SK-N-SH (cell line): ENCODE results near the gene TMEM114. TPM values are rescaled to one million over a fixed set of nuclear protein-coding genes. Genes with fewer than 3 reads are reported as not detected.

Experiments
- CTCF ChIA-PET: fragments of 300-600, 350-600 bp; formaldehyde crosslinking; extraction: SDS; loops from one replicate; lab custom pipeline; 2021; lab: Yijun Ruan, JAX
- POLR2A ChIA-PET: fragments of 350-600 bp; sonication (Branson Sonifier 250); formaldehyde crosslinking; extraction: SDS; loops from one replicate; lab custom pipeline; 2020; ENCODE audit warnings: antibody characterized with exemption, inconsistent platforms; lab: Yijun Ruan, JAX
- DNase-seq: peaks from one replicate; pipeline ENCODE4 v3.0.0; 2012
- H2AFZ ChIP-seq: fragments of 200-600 bp; sonication (generic); 2 replicates; pipeline ENCODE4 v1.8.1; 2016; ENCODE audit warnings: antibody characterized with exemption, mild to moderate bottlenecking, low read depth
- H3F3A ChIP-seq: fragments of 200-600 bp; sonication (generic); replicated peaks from 2 replicates; pipeline ENCODE3; 2016; ENCODE audit warnings: antibody characterized with exemption, mild to moderate bottlenecking; ENCODE audit not compliant: insufficient read depth
- H3K27ac ChIP-seq, 2 experiments: fragments of 200-500 bp in 1 of 2; fragments of 200-600 bp in 1 of 2; sonication (Bioruptor generic) in 1 of 2; sonication (generic), shearing (Covaris generic) in 1 of 2; 2 replicates each; pipeline versions ENCODE4 v1.5.1 to v1.6.1; 2014 to 2016; ENCODE audit warnings: low read depth in 2 of 2, inconsistent platforms in 1 of 2, low read length in 1 of 2, mild to moderate bottlenecking in 1 of 2, mixed read lengths in 1 of 2
- H3K27me3 ChIP-seq: fragments of 200-600 bp; sonication (generic), shearing (Covaris generic); 2 replicates; pipeline ENCODE4 v1.6.1; 2016; ENCODE audit warnings: mixed run types; ENCODE audit not compliant: insufficient read depth
- H3K36me3 ChIP-seq, 2 experiments: fragments of 200-500 bp in 1 of 2; fragments of 200-600 bp in 1 of 2; sonication (Bioruptor generic) in 1 of 2; sonication (generic) in 1 of 2; replicated peaks in 1 of 2; 2 replicates each; pipeline versions ENCODE3 to v1.5.1; 2014 to 2016; ENCODE audit warnings: low read length in 1 of 2, mild to moderate bottlenecking in 1 of 2; ENCODE audit not compliant: insufficient read depth in 2 of 2, control insufficient read depth in 1 of 2
- H3K4me1 ChIP-seq, 2 experiments: fragments of 200-500 bp in 1 of 2; fragments of 200-600 bp in 1 of 2; sonication (Bioruptor generic) in 1 of 2; sonication (generic), shearing (Covaris generic) in 1 of 2; 2 replicates each; pipeline versions ENCODE4 v1.5.1 to v1.6.1; 2014 to 2016; ENCODE audit warnings: low read depth in 1 of 2, low read length in 1 of 2, mixed run types in 1 of 2; ENCODE audit not compliant: insufficient read depth in 2 of 2, control insufficient read depth in 1 of 2
- H3K4me2 ChIP-seq: fragments of 200-600 bp; sonication (generic), shearing (Covaris generic); 2 replicates; pipeline ENCODE4 v1.6.1; 2017; ENCODE audit warnings: mixed run types
- H3K4me3 ChIP-seq, 2 experiments: fragments of 200-500 bp in 1 of 2; fragments of 200-600 bp in 1 of 2; sonication (Bioruptor generic) in 1 of 2; sonication (generic), shearing (Covaris generic) in 1 of 2; 2 replicates each; pipeline versions ENCODE4 v1.5.1 to v1.8.1; 2014 to 2016; ENCODE audit warnings: low read depth in 2 of 2, inconsistent platforms in 1 of 2, low read length in 1 of 2, mild to moderate bottlenecking in 1 of 2, mixed read lengths in 1 of 2, moderate library complexity in 1 of 2
- H3K79me2 ChIP-seq: fragments of 200-600 bp; sonication (generic); 2 replicates; pipeline ENCODE4 v1.8.1; 2017; ENCODE audit warnings: mild to moderate bottlenecking; ENCODE audit not compliant: insufficient read depth
- H3K9ac ChIP-seq: fragments of 200-600 bp; sonication (generic); 2 replicates; pipeline ENCODE4 v1.6.1; 2017; ENCODE audit warnings: mixed run types
- H3K9me2 ChIP-seq: fragments of 200-600 bp; sonication (generic); 2 replicates; pipeline ENCODE4 v1.6.1; 2017; ENCODE audit warnings: mixed run types
- H3K9me3 ChIP-seq: fragments of 200-600 bp; sonication (generic); 2 replicates; pipeline ENCODE4 v1.6.1; 2017; ENCODE audit warnings: mixed run types, mild to moderate bottlenecking, moderate library complexity
- H4K20me1 ChIP-seq: fragments of 200-600 bp; sonication (generic); 2 replicates; pipeline ENCODE4 v1.6.1; 2017; ENCODE audit warnings: mild to moderate bottlenecking, mixed run types; ENCODE audit not compliant: insufficient read depth
- EZH2phosphoT487 ChIP-seq: fragments of 200-600 bp; sonication (generic); IDR thresholded peaks from 2 replicates; pipeline ENCODE4 v1.6.1; 2017; ENCODE audit warnings: low read depth, mixed run types, mild to moderate bottlenecking, antibody characterized with exemption, moderate library complexity, borderline replicate concordance
- FOXJ3 ChIP-seq: sonication (generic); formaldehyde crosslinking; IDR thresholded peaks from 2 replicates; pipeline ENCODE4 v1.5.1; 2020; ENCODE audit warnings: mild to moderate bottlenecking, missing genetic modification reagents
- RFX5 ChIP-seq: IDR thresholded peaks from 2 replicates; pipeline ENCODE4 v1.6.1; 2012; ENCODE audit warnings: mild to moderate bottlenecking, improper control_type of control experiment, low read length
- TEAD4 ChIP-seq: IDR thresholded peaks from 2 replicates; pipeline ENCODE4 v1.4.0; 2012; ENCODE audit warnings: mild to moderate bottlenecking, borderline replicate concordance; ENCODE audit not compliant: insufficient read depth
- WGBS: methylation state at CpG from one replicate; pipeline ENCODE4 v1.1.6; 2017; ENCODE audit warnings: low lambda C conversion rate; 5-methylcytosine and 5-hydroxymethylcytosine counted together
- polyA plus RNA-seq, 3 experiments: library from polyadenylated mRNA; depleted of rRNA; stranded (reverse); fragments of >200 nt; gene quantifications; 2 replicates each; pipeline ENCODE4 v1.2.3, GENCODE V29; 2012
- TF ChIP-seq, protein P1 (sequence below): IDR thresholded peaks from 2 replicates; pipeline ENCODE4; 2012
- TF ChIP-seq, protein P2 (sequence below): IDR thresholded peaks from 2 replicates; pipeline ENCODE4 v1.4.0; 2012; ENCODE audit warnings: low read depth, borderline replicate concordance
- TF ChIP-seq, protein P3 (sequence below): IDR thresholded peaks from 2 replicates; pipeline ENCODE4 v1.4.0; 2012; ENCODE audit warnings: low read depth
- TF ChIP-seq, protein P4 (sequence below): fragments of 150-350 bp; IDR thresholded peaks from 2 replicates; pipeline ENCODE4 v1.6.1; 2017; ENCODE audit warnings: antibody characterized with exemption, low read length, low read depth, borderline replicate concordance
- TF ChIP-seq, protein P5 (sequence below): IDR thresholded peaks from 2 replicates; pipeline ENCODE4 v1.6.1; 2012; ENCODE audit warnings: mild to moderate bottlenecking, low read depth, low read length, moderate library complexity
- TF ChIP-seq, protein P6 (sequence below): IDR thresholded peaks from 2 replicates; pipeline ENCODE4 v1.4.0; 2012; ENCODE audit warnings: low read depth, borderline replicate concordance
- TF ChIP-seq, protein P7 (sequence below): fragments of 150-350 bp; IDR thresholded peaks from 2 replicates; pipeline ENCODE4 v1.6.1; 2016; ENCODE audit warnings: mild to moderate bottlenecking, low read depth, low read length

TMEM114 gene
- polyA plus RNA-seq, 1 of the 3 experiments (the other 2 are of a cell fraction), result not detected

DNA sequence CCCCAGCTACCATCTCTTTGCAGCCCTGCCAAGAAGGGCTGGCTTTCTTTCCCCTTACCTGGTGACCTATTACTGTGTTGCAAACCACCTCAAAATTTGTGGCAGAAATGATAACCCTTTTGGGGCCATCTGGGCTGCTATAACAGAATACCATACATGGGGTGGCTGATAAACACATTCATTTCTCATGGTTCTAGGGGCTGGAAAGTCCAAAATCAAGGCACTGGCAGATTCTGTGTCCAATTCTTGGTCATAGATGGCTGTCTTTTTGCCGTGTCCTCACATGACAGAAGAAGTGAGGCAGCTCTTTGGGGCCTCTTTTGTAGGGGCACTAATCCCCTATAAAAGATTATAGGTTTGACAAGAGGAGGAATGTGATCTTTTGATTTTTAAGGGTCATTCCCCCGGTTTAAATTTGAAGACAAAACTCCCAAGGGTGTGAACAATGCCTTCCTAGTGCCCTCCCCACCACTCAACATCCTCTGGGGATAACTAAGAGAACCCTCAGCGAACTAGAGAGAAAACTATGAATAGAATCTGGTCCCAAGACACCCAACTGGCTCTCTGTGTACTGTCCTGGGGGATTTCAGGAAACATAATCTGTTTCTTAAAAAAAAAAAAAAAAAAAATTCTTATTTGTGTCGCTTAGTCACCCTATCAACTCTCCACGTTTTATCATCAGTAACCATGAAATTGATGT is 29.5 kb upstream of the TMEM114 start:
- CTCF ChIA-PET, result interaction anchor here (1.1 to 1.3 kb wide), 2 partner anchors 32 to 260 kb away, joined by 3 to 4 read pairs; no protein-coding TSS in a partner anchor
- H3K36me3 ChIP-seq, result peaks cover 0 to 1% of the 10 kb centered on the region in 2 experiments
- no peaks in the 10 kb centered on the region for H3K9me3 ChIP-seq
- peaks cover 3% of the 10 kb centered on the region; the same call in 1 of the 2 replicates for H3K27me3 ChIP-seq
- no peaks in the 10 kb centered on the region for H3K9me2 ChIP-seq
- H3K4me3 ChIP-seq, result no peak overlapping the region
- H3K27ac ChIP-seq, result no peak overlapping the region
- H3K4me2 ChIP-seq, result no peak overlapping the region
- peaks cover 7% of the 10 kb centered on the region; the same call in 1 of the 2 replicates for H4K20me1 ChIP-seq
- H3F3A ChIP-seq, result peaks cover 3% of the 10 kb centered on the region
- POLR2A ChIA-PET, result no interaction called here
- H2AFZ ChIP-seq, result no peak overlapping the region
- peaks cover 33% of the 10 kb centered on the region for H3K79me2 ChIP-seq
- no peak overlapping the region for H3K9ac ChIP-seq
- no peak for DNase-seq
- WGBS, result 60% methylated on average over 5 of the region's 5 CpGs
- TF ChIP-seq EZH2phosphoT487, result no peak
- TF ChIP-seq RFX5, result no peak
- TF ChIP-seq, protein P1, sequence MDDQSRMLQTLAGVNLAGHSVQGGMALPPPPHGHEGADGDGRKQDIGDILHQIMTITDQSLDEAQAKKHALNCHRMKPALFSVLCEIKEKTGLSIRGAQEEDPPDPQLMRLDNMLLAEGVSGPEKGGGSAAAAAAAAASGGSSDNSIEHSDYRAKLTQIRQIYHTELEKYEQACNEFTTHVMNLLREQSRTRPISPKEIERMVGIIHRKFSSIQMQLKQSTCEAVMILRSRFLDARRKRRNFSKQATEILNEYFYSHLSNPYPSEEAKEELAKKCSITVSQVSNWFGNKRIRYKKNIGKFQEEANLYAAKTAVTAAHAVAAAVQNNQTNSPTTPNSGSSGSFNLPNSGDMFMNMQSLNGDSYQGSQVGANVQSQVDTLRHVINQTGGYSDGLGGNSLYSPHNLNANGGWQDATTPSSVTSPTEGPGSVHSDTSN, result no peak
- TF ChIP-seq, protein P2, sequence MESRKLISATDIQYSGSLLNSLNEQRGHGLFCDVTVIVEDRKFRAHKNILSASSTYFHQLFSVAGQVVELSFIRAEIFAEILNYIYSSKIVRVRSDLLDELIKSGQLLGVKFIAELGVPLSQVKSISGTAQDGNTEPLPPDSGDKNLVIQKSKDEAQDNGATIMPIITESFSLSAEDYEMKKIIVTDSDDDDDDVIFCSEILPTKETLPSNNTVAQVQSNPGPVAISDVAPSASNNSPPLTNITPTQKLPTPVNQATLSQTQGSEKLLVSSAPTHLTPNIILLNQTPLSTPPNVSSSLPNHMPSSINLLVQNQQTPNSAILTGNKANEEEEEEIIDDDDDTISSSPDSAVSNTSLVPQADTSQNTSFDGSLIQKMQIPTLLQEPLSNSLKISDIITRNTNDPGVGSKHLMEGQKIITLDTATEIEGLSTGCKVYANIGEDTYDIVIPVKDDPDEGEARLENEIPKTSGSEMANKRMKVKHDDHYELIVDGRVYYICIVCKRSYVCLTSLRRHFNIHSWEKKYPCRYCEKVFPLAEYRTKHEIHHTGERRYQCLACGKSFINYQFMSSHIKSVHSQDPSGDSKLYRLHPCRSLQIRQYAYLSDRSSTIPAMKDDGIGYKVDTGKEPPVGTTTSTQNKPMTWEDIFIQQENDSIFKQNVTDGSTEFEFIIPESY, result no peak
- no peak for TF ChIP-seq TEAD4
- TF ChIP-seq, protein P3, sequence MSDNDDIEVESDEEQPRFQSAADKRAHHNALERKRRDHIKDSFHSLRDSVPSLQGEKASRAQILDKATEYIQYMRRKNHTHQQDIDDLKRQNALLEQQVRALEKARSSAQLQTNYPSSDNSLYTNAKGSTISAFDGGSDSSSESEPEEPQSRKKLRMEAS, result no peak
- TF ChIP-seq, protein P4, sequence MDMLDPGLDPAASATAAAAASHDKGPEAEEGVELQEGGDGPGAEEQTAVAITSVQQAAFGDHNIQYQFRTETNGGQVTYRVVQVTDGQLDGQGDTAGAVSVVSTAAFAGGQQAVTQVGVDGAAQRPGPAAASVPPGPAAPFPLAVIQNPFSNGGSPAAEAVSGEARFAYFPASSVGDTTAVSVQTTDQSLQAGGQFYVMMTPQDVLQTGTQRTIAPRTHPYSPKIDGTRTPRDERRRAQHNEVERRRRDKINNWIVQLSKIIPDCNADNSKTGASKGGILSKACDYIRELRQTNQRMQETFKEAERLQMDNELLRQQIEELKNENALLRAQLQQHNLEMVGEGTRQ, result no peak
- TF ChIP-seq, protein P5, sequence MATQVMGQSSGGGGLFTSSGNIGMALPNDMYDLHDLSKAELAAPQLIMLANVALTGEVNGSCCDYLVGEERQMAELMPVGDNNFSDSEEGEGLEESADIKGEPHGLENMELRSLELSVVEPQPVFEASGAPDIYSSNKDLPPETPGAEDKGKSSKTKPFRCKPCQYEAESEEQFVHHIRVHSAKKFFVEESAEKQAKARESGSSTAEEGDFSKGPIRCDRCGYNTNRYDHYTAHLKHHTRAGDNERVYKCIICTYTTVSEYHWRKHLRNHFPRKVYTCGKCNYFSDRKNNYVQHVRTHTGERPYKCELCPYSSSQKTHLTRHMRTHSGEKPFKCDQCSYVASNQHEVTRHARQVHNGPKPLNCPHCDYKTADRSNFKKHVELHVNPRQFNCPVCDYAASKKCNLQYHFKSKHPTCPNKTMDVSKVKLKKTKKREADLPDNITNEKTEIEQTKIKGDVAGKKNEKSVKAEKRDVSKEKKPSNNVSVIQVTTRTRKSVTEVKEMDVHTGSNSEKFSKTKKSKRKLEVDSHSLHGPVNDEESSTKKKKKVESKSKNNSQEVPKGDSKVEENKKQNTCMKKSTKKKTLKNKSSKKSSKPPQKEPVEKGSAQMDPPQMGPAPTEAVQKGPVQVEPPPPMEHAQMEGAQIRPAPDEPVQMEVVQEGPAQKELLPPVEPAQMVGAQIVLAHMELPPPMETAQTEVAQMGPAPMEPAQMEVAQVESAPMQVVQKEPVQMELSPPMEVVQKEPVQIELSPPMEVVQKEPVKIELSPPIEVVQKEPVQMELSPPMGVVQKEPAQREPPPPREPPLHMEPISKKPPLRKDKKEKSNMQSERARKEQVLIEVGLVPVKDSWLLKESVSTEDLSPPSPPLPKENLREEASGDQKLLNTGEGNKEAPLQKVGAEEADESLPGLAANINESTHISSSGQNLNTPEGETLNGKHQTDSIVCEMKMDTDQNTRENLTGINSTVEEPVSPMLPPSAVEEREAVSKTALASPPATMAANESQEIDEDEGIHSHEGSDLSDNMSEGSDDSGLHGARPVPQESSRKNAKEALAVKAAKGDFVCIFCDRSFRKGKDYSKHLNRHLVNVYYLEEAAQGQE, result no peak
- TF ChIP-seq, protein P6, sequence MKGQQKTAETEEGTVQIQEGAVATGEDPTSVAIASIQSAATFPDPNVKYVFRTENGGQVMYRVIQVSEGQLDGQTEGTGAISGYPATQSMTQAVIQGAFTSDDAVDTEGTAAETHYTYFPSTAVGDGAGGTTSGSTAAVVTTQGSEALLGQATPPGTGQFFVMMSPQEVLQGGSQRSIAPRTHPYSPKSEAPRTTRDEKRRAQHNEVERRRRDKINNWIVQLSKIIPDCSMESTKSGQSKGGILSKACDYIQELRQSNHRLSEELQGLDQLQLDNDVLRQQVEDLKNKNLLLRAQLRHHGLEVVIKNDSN, result no peak
- TF ChIP-seq, protein P7, sequence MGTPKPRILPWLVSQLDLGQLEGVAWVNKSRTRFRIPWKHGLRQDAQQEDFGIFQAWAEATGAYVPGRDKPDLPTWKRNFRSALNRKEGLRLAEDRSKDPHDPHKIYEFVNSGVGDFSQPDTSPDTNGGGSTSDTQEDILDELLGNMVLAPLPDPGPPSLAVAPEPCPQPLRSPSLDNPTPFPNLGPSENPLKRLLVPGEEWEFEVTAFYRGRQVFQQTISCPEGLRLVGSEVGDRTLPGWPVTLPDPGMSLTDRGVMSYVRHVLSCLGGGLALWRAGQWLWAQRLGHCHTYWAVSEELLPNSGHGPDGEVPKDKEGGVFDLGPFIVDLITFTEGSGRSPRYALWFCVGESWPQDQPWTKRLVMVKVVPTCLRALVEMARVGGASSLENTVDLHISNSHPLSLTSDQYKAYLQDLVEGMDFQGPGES, result no peak
- TF ChIP-seq FOXJ3 (CRISPR knock-in tag), result no peak
- TF ChIP-seq, all 33 proteins: peak for 0
- H3K4me1 ChIP-seq, result peaks cover 11 to 13% of the 10 kb centered on the region in 2 experiments; a peak in 3 of 4 replicates
